ENCODE data around the gene COX14.

COX14 gene

DNA sequence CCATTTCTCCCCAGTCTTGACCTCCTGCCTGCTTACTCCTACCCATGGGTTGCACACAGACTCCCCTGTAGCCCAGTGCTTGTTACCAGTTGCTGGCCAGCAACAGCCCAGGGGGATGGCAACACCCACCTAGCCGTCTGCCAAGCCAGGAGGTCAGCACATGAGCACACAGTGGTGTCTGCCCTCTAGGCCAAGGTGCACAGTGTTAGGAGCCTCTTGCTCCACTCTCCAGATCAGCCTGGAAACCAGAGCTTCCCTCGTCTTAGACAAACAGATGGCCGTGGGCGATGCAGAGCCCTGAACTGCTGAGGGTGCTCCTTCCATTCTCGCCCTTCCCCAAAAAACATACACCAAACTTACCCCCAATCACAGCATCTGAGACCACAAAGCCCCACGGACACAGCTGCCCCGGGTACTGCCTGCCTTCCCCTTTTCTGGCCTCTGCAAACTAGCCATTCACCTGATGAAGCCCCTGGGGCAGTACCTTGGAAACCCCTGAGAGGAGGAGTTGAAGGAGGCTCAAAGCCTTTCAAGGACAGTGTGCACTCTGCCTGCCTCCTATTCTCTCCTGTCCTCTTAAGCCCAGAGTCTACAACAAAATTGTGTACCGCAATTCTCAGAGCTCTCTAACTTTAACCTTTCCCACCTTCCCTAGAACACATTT lies 9.3 kb upstream of the COX14 start:
- TF ChIP-seq CTCF (IDR thresholded peaks at IDR 0.05; ENCODE audit: low read depth, low read length, missing control alignments) = no peak
- DNase-seq (ENCODE audit: low read depth) = no peak

DNA sequence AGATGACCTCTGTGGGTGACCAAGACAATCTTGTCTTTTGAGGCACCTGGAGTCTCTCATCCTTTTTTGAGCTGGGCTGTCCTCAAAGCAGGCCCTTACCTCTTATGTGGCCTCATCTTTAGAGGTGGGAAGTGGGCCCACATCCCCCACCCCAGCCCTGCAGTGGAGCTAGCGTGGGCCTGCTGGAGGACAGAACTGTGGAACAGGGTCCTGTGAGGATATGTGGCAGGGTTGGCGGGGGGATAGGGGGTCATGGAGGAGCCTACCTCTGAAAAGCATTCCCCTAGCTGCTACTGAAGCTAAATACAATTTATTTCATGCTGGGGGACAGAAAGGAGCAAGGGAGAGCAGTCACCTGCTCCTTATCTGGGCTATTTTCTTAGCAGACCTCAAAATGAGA lies 8.7 kb upstream of the COX14 start:
- no peak for DNase-seq (ENCODE audit: low read depth)
- no peak overlapping the region for H3K4me3 ChIP-seq (ENCODE audit: low read depth, low read length)

More for the DNA sequence above, 9.3 kb upstream of the COX14 start:
- H3K4me3 ChIP-seq (ENCODE audit: low read depth, low read length) = no peak overlapping the region

DNA sequence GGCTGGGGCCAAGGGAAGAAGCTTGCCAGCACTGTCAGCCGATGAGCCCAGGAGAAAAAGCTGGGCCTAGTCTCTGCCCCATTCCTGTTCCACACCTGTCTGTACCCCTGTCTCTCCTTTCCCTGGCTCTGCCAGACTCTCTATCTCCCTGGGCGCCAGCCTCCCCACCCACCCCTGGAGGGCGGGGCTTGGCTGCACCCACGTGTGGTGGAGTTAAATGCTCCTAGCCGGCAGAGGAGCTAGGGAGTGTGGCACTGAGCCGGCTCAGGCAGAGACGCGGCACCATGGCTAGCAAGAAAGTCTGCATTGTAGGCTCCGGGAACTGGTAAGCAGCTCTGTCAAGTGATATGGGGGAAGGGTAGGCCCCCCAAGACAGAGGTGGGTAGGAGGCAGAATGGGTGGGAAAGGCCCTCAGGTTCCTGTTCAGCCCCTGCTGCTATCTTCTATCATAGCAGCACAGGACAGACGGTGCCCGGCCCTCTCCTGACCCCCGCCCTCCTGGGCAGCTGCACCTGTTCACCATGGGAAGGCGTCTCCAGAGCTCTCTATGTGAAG lies 8.2 kb upstream of the COX14 start, which contains the start of gene GPD1:
TSS of gene GPD1 (plus strand) at position 242 of the 555 bp plus-strand sequence. CDS start at position 285, 43 bp downstream.
- H3K4me3 ChIP-seq (ENCODE audit: low read depth, low read length) = no peak within 1 kb of the TSS
- no peak for TF ChIP-seq CTCF (IDR thresholded peaks at IDR 0.05; ENCODE audit: low read depth, low read length, missing control alignments)
- no peak for DNase-seq (ENCODE audit: low read depth)

More for the DNA sequence above, 8.7 kb upstream of the COX14 start:
- no peak for TF ChIP-seq CTCF (IDR thresholded peaks at IDR 0.05; ENCODE audit: low read depth, low read length, missing control alignments)

DNA sequence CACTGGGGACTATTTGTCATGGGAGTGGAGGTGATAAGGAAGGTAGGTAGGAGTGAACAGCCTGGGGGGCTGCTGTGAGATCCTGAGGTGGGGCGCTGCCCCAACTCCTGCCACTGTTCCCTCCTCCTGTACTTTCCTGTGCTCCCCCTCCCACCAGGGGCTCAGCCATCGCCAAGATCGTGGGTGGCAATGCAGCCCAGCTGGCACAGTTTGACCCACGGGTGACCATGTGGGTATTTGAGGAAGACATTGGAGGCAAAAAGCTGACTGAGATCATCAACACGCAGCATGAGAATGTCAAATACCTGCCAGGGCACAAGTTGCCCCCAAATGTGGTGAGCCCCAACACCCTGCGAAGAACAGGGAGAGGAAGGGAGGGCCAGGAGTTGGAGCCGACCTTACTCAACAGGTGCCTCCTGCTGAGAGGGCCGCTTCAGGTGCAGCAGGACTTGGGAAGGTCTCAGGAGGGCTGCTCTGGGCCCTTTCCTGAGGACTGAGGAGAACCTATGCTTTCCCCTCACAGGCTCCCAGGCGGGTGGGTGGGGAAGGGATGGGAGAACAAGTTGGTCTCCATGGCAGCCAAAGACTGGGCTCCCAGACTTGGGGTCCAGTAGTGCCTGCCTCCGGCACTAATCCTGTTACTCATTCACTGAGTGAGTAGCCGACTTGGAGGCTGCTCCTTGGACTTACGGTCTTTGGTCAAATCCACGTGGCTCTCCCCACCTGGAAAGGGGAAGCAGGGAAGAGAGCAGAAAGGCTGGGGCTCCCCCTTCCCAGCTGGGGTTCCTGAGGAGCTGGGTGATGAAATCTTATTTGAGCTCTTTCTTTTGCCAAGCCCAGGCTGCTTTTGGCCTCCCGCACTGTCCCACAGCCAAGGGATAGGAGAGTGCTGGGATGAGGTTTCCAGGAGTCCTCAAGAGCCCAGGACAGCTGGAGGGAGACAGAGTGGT lies 7.3 kb upstream of the COX14 start:
- TF ChIP-seq CTCF (IDR thresholded peaks at IDR 0.05; ENCODE audit: low read depth, low read length, missing control alignments) = no peak
- DNase-seq (ENCODE audit: low read depth) = no peak
- no peak overlapping the region for H3K4me3 ChIP-seq (ENCODE audit: low read depth, low read length)

- no peak overlapping the region for H3K4me3 ChIP-seq (ENCODE audit: low read depth, low read length)
- no peak for TF ChIP-seq CTCF (IDR thresholded peaks at IDR 0.05; ENCODE audit: low read depth, low read length, missing control alignments)
- no peak for DNase-seq (ENCODE audit: low read depth)
Observed at GRCh38 chr12:50105913-50106450, 6.1 kb upstream of the COX14 start.

DNA sequence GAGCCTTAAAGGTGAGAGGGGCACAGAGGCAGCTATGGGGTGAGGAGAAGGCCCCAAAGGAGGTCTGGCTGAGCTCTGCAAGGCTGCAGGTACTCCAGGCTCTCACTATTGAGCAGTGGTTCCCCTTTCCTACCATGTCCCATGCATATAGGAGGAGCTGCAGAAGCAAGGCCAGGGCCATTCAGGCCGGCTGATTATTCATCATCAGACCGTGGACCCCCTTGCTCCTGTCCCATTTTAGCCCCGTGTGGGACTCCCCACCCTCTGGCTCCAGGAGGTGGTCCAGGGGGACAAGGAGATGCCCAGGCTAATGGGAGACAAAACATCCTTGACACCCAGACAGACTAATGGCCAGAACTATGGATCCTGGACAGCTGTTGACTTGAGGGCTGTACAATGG lies 5.1 kb upstream of the COX14 start:
- H3K4me3 ChIP-seq (ENCODE audit: low read depth, low read length) = no peak overlapping the region
- no peak for DNase-seq (ENCODE audit: low read depth)
- TF ChIP-seq CTCF (IDR thresholded peaks at IDR 0.05; ENCODE audit: low read depth, low read length, missing control alignments) = no peak
